Measurements from ENCODE around the gene KCNA2. TPM values are rescaled to one million over a fixed set of nuclear protein-coding genes. Genes with fewer than 3 reads are reported as not detected.

The KCNA2 gene
- total RNA-seq, 2 experiments from 2014 or later = 0.04 to 0.08 TPM

DNA sequence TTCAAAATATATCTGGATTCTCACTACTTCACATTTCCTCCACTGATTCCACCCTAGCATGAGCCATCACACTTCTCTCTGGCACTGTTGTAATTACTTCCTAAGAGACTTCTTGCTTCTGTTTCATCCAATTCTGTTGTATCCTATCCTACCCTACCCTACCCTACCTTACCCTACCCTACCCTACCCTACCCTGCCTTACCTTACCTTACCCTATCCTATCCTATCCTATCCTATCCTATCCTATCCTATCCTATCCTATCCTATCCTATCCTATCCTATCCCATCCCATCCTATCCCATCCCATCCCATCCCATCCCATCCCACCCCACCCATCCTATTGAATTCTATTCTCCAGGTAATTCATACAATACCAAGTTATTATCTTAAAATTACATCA is 29.7 kb downstream of the KCNA2 start:
- Mint-ChIP-seq H3K27ac (no peak overlapping the region), H3K4me3 (no peak overlapping the region), H3K36me3 (no peaks in the 10 kb centered on the region), H3K9me3 (no peaks in the 10 kb centered on the region), H3K27me3 (peaks cover 16% of the 10 kb centered on the region), H3K4me1 (no peaks in the 10 kb centered on the region)
- no peak for DNase-seq

DNA sequence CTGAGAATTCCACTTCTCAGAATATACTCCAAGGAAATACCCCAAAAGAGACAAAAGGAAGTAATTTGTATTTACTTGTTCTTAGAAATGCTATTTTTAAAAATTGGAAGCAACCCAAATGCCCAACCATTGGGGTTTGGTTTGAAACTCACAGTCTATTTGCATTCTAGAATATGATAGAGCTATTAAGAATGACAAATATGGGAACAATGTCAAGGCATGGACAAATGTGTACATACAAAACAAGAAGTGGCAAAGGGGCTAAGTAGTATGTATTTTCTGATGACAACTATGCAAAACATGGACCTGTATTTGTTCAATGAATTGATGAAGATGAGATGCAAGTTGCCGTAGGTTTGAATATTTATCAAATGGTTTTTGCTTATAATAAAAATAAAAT is 32.8 kb downstream of the KCNA2 start:
- Mint-ChIP-seq H3K36me3 (no peaks in the 10 kb centered on the region), H3K4me3 (no peak overlapping the region), H3K27me3 (peaks cover 24% of the 10 kb centered on the region), H3K9me3 (no peaks in the 10 kb centered on the region), H3K4me1 (no peaks in the 10 kb centered on the region), H3K27ac (no peak overlapping the region)
- DNase-seq = no peak

- Mint-ChIP-seq H3K27me3 (peaks cover 24% of the 10 kb centered on the region), H3K4me1 (no peaks in the 10 kb centered on the region), H3K36me3 (no peaks in the 10 kb centered on the region), H3K9me3 (no peaks in the 10 kb centered on the region), H3K4me3 (no peak overlapping the region), H3K27ac (no peak overlapping the region)
- no peak for DNase-seq
These were observed 33.4 kb downstream of the KCNA2 start for GRCh38 chr1:110572751-110573150.

DNA sequence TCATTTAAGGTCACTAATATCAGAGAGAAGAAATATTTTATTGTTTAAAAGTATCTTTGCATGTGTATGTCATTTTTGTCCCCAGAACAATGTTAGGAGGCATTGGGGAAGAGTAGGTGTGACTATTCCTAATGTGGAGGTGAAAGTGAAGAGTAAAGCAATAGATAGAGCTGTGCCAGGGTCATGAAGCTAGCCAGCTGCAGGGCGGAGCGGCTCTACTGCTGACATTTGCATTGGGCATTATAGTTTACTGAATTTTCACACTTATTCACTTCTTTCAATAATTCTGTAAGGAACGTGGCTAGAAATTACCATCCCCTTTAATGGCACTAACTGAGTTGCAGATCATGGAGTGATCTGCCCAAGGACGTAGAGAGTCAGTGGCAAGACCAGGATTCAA is 35.3 kb downstream of the KCNA2 start:
- Mint-ChIP-seq H3K4me1 (no peaks in the 10 kb centered on the region), H3K4me3 (no peak overlapping the region), H3K9me3 (no peaks in the 10 kb centered on the region), H3K36me3 (no peaks in the 10 kb centered on the region), H3K27ac (no peak overlapping the region), H3K27me3 (peaks cover 30% of the 10 kb centered on the region)
- DNase-seq = no peak

GRCh38 chr1:110570307-110570706 is 35.9 kb downstream of the KCNA2 start:
- no peak overlapping the region for H3K4me3 Mint-ChIP-seq
- no peaks in the 10 kb centered on the region for H3K9me3 Mint-ChIP-seq
- H3K4me1 Mint-ChIP-seq = no peaks in the 10 kb centered on the region
- peaks cover 30% of the 10 kb centered on the region for H3K27me3 Mint-ChIP-seq
- no peak for DNase-seq
- no peak overlapping the region for H3K27ac Mint-ChIP-seq
- H3K36me3 Mint-ChIP-seq = no peaks in the 10 kb centered on the region

DNA sequence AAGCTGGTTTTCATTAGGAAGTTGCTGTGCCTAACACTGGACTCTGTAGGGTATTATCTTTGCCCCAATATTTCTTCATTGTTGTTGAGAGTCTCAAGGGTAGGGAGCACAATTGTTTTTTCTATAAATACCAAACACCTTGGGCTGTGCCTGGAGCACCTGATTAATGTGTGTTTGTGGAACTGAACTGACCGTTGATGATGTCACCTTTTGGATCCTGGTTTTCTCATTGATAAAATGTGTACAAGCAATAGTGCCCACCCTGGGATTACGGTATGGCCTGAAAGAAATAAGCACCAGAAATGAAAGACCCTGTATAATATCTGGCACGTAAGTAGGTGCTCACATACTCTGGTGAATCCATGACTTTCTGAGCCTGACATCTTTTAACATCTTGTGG is 39.3 kb downstream of the KCNA2 start:
- Mint-ChIP-seq H3K27ac (no peak overlapping the region), H3K4me1 (no peaks in the 10 kb centered on the region), H3K27me3 (peaks cover 26% of the 10 kb centered on the region), H3K4me3 (no peak overlapping the region), H3K9me3 (no peaks in the 10 kb centered on the region), H3K36me3 (no peaks in the 10 kb centered on the region)
- no peak for DNase-seq

GRCh38 chr1:110565565-110565964 is 40.6 kb downstream of the KCNA2 start:
- Mint-ChIP-seq H3K9me3 (no peaks in the 10 kb centered on the region), H3K27me3 (peaks cover 14% of the 10 kb centered on the region), H3K27ac (no peak overlapping the region), H3K4me1 (no peaks in the 10 kb centered on the region), H3K4me3 (no peak overlapping the region), H3K36me3 (no peaks in the 10 kb centered on the region)
- no peak for DNase-seq

DNA sequence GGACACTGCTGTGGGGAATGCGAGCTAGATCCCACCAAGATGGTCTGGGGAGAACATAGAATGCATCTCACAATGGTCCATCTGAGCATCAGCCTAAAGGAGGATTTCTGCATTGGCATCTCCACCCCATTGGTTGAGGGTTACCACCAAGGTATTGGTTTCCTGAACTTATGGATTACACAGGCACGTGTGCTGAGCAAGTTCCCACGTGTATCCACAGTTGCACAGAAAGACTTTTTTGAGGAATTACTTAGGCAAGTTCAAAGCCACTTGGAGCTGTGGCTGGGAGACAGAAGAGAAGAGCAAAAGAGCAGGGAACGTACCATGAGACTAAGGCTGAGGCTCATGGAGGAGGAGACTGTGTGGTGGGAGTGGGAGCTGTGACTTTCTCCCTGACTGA is 43.1 kb downstream of the KCNA2 start:
- Mint-ChIP-seq H3K36me3 (no peaks in the 10 kb centered on the region), H3K27ac (no peak overlapping the region), H3K27me3 (peaks cover 6% of the 10 kb centered on the region), H3K9me3 (no peaks in the 10 kb centered on the region), H3K4me1 (no peaks in the 10 kb centered on the region), H3K4me3 (no peak overlapping the region)
- no peak for DNase-seq

DNA sequence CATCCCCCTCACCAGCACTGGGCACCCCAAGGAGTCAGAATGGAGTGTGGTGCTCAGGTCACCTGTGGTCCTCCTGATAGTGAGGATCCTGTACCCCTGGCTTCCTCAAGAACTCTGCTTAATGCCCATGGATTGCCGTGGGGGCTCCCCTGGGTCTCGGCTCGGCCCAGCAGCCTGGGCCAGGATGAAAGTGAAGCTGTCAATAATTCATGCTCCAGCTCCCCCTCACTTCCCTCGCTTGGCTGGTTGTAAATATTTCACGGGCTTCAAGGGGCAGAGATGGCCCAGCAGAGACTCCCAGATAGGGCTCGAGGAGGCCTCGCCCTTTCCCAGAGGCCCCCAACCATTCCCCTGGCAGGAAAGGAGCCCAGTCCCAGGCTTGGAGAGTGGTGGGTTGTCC is 44.6 kb downstream of the KCNA2 start:
- no peaks in the 10 kb centered on the region for H3K9me3 Mint-ChIP-seq
- H3K36me3 Mint-ChIP-seq = no peaks in the 10 kb centered on the region
- H3K27ac Mint-ChIP-seq = no peak overlapping the region
- no peak overlapping the region for H3K4me3 Mint-ChIP-seq
- DNase-seq = no peak
- H3K27me3 Mint-ChIP-seq = peaks cover 12% of the 10 kb centered on the region
- H3K4me1 Mint-ChIP-seq = no peaks in the 10 kb centered on the region

- H3K36me3 Mint-ChIP-seq = no peaks in the 10 kb centered on the region
- H3K9me3 Mint-ChIP-seq = no peaks in the 10 kb centered on the region
- no peak overlapping the region for H3K27ac Mint-ChIP-seq
- peaks cover 3% of the 10 kb centered on the region for H3K4me1 Mint-ChIP-seq
- no peak for DNase-seq
- H3K4me3 Mint-ChIP-seq = no peak overlapping the region
- peaks cover 27% of the 10 kb centered on the region for H3K27me3 Mint-ChIP-seq
These were observed 47.0 kb downstream of the KCNA2 start for GRCh38 chr1:110559157-110559556.

GRCh38 chr1:110557481-110557880 is 48.7 kb downstream of the KCNA2 start:
- Mint-ChIP-seq H3K9me3 (no peaks in the 10 kb centered on the region), H3K27me3 (peaks cover 38% of the 10 kb centered on the region), H3K36me3 (no peaks in the 10 kb centered on the region), H3K27ac (no peak overlapping the region), H3K4me1 (peaks cover 3% of the 10 kb centered on the region), H3K4me3 (no peak overlapping the region)
- DNase-seq = no peak

DNA sequence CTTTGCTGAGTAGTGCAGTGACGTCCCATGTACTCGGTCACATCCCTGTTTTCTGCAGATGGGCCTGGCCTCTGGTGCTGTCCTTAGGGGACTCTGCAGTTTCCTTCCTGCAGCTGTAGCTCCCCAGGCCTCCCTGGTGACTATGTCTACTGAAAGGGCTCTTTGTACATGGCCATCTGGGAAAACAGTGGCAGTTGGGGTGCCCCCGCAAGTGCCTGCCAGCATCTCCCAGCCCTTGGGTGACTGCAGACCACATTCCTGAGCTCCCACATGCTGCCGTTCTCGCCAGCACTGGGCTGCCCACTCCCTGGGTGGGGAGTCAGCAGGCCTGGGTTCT is 49.7 kb downstream of the KCNA2 start:
- H3K4me3 Mint-ChIP-seq = no peak overlapping the region
- peaks cover 3% of the 10 kb centered on the region for H3K4me1 Mint-ChIP-seq
- H3K27me3 Mint-ChIP-seq = peaks cover 43% of the 10 kb centered on the region
- no peak for DNase-seq
- H3K36me3 Mint-ChIP-seq = no peaks in the 10 kb centered on the region
- no peak overlapping the region for H3K27ac Mint-ChIP-seq
- no peaks in the 10 kb centered on the region for H3K9me3 Mint-ChIP-seq

DNA sequence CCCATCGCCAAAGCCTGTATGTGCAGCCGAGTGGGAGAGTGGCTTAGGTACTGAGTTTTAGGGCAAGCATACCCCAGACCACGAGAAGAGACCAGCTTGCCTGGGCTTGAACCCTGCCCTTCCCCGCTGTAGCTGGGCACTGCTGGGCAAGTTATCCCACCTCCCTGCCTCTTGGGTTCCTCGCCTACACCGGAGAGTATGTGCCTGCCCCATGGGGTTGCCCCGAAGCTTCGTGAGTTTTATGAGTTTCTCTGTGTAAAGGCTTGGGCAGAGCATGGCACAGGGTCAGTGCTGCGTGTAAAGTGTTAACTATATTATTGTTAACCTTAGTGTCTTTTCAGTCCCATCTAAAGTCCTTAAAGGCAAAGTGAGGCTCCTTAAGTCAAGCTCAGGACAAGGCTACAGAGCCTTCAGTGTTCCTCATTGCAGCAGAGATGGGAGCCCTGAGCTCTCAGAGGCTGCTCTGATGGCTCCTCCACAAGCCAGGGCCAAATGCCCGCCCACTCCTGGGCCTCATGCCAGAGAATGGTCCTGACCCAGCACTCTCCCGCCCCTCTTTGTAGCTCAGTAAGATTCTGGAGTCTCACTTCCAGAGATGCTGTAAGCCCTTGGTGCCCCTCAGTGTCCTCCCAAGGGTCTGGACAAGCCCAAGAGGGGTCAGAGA is 50.2 kb downstream of the KCNA2 start:
- peaks cover 48% of the 10 kb centered on the region for H3K27me3 Mint-ChIP-seq
- H3K36me3 Mint-ChIP-seq = no peaks in the 10 kb centered on the region
- H3K27ac Mint-ChIP-seq = no peak overlapping the region
- no peak overlapping the region for H3K4me3 Mint-ChIP-seq
- peaks cover 3% of the 10 kb centered on the region for H3K4me1 Mint-ChIP-seq
- H3K9me3 Mint-ChIP-seq = no peaks in the 10 kb centered on the region
- no peak for DNase-seq

DNA sequence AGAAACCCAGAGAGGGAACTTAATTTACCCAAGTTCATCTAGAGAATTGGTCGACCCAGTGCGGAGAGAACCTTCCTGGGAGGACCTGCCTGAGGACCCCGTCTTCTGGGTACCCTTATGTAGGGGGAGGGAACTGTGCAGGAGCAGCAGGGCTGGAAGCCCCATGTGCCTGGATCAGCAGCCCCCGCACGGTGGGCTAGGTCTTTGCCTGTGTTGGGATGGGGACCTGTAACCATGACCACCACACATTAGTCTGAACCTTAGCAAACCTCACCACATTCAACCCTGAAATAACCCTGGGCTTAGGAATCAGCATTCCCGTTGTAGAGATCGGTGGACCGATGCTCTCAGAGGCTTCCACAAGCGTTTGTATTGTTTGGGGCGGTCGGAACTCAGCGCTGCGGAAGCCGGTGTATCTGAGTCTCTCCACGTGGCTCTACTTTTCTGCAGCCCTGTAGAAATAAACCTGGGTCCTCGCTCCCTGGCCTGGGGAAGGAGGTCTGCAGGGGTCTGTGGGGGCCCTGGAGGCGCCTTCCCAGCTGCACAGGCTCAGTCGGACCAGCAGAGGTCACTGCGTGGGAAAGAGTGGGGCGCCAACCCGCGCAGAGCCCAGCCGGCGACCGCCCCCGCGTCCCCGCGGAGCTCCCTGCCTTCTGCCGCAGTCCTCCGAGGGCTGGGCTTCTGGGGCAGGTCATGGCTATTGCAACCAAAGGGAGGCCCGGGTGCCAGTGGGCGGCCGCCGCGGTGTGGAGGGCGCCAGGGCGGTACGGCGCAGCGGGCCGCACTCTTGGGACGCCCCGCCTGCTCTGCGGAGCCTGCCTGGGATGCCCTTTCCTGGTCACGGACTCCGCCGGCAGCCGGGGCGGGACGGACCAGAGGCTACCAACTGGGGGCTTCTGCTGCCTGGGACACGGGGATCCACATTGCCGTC is 51.0 kb downstream of the KCNA2 start:
- Mint-ChIP-seq H3K27me3 (peaks cover 48% of the 10 kb centered on the region), H3K4me1 (peaks cover 3% of the 10 kb centered on the region), H3K9me3 (no peaks in the 10 kb centered on the region), H3K4me3 (peak overlapping the region; percentile 32), H3K36me3 (no peaks in the 10 kb centered on the region), H3K27ac (no peak overlapping the region)
- DNase-seq = peak; percentile 72

DNA sequence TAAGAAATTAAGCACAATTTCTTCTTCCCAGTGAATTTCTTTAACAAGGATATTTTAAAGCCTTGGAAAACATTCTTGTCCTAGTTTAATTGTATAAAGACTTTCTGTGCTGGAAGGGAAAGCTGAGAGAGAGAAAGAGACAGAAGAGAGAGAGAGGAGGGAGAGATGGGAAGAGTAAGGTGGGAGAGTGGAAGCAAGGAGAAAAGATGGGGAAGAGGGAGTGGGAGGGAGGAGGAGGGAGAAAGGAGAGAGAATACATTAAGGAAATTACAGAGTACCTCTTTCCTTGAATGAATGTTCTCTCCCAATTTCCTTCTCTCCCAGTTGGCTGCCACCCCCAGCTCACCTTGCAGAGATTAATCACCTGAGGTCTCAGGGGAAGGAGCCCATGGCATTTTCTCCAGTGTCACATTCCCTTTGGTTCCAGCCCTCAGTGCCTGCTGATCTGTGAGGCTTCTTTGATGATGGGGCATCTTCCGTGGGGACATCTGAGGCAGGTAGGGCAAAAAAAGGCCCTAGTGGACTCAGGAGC is 54.8 kb downstream of the KCNA2 start:
- Mint-ChIP-seq H3K27ac (no peak overlapping the region), H3K4me1 (peaks cover 3% of the 10 kb centered on the region), H3K4me3 (no peak overlapping the region), H3K9me3 (no peaks in the 10 kb centered on the region), H3K27me3 (peaks cover 34% of the 10 kb centered on the region), H3K36me3 (no peaks in the 10 kb centered on the region)
- no peak for DNase-seq

DNA sequence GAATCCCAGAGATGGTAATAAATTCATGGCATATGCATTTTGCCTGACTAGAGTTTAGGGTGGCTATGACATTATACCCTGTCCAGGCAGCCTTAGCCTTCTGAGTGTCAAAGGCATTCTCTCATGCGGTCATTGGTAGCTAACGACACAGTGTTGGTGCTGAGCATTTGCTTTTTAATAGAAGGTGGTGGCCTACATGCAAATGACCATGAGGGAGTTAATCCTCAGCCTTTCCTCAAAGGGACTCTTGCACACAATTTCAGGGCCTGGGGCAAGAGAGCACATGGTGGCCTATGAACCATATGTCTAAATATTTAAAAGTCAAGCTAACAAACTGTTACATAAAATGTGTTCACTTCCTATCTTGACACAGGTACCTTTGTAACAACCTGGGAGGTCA is 56.3 kb downstream of the KCNA2 start:
- H3K4me3 Mint-ChIP-seq = no peak overlapping the region
- no peak for DNase-seq
- peaks cover 28% of the 10 kb centered on the region for H3K27me3 Mint-ChIP-seq
- no peaks in the 10 kb centered on the region for H3K4me1 Mint-ChIP-seq
- H3K36me3 Mint-ChIP-seq = no peaks in the 10 kb centered on the region
- H3K9me3 Mint-ChIP-seq = no peaks in the 10 kb centered on the region
- no peak overlapping the region for H3K27ac Mint-ChIP-seq
